HepG2 (cell line): Measurements from ENCODE around the gene HCRT. TPM values are rescaled to one million over a fixed set of nuclear protein-coding genes. Genes with fewer than 3 reads are reported as not detected.
A peak's percentile ranks its signal among the peaks of the same experiment; 100 is the strongest.

Experiments used
- ARID4A ChIP-seq: sonication (generic); formaldehyde crosslinking; IDR thresholded peaks from 2 replicates; pipeline ENCODE4 v1.5.0; 2020; ENCODE audit warnings: mild to moderate bottlenecking, missing genetic modification reagents, borderline replicate concordance
- ARNTL ChIP-seq: sonication (generic); formaldehyde crosslinking; IDR thresholded peaks from 2 replicates; pipeline ENCODE4 v1.4.0; 2020; ENCODE audit warnings: mild to moderate bottlenecking, missing genetic modification reagents
- CEBPG ChIP-seq: IDR thresholded peaks from 2 replicates; pipeline ENCODE4 v1.6.1; 2016
- ETV5 ChIP-seq: IDR thresholded peaks from 2 replicates; pipeline ENCODE4 v1.6.1; 2018; ENCODE audit warnings: missing biosample characterization, missing genetic modification reagents, inconsistent platforms, borderline replicate concordance
- KLF15 ChIP-seq: sonication (generic); formaldehyde crosslinking; IDR thresholded peaks from 2 replicates; pipeline ENCODE4 v1.8.1; 2023; ENCODE audit warnings: borderline replicate concordance, mild to moderate bottlenecking, inconsistent platforms, missing genetic modification reagents, mixed read lengths
- MYC ChIP-seq: sonication (generic); formaldehyde crosslinking; IDR thresholded peaks from 2 replicates; pipeline ENCODE4 v1.9.0; 2021; ENCODE audit warnings: missing genetic modification reagents, borderline replicate concordance
- NBN ChIP-seq: fragments of 450-650 bp; conservative IDR thresholded peaks from 2 replicates; pipeline ENCODE4 v1.6.1; 2017
- RFXANK ChIP-seq: IDR thresholded peaks from 2 replicates; pipeline ENCODE4 v1.6.1; 2016
- SOX5 ChIP-seq: IDR thresholded peaks from 2 replicates; pipeline ENCODE4 v1.6.1; 2016; ENCODE audit warnings: borderline replicate concordance
- TRIM24 ChIP-seq: sonication (generic); formaldehyde crosslinking; IDR thresholded peaks from 2 replicates; pipeline ENCODE4 v1.8.0; 2022; ENCODE audit warnings: mild to moderate bottlenecking, missing genetic modification reagents
- ZKSCAN1 ChIP-seq: fragments of 150-350 bp; IDR thresholded peaks from 2 replicates; pipeline ENCODE4 v1.6.1; 2014; ENCODE audit warnings: low read length
- ZNF10 ChIP-seq: sonication (generic); formaldehyde crosslinking; IDR thresholded peaks from 2 replicates; pipeline ENCODE4 v1.4.0; 2020; ENCODE audit warnings: mild to moderate bottlenecking, low read depth, missing genetic modification reagents, borderline replicate concordance
- ZNF337 ChIP-seq: sonication (generic); formaldehyde crosslinking; IDR thresholded peaks from 2 replicates; pipeline ENCODE4 v1.5.1; 2020; ENCODE audit warnings: missing genetic modification reagents, low read depth, mild to moderate bottlenecking, borderline replicate concordance
- ZNF615 ChIP-seq: sonication (generic); formaldehyde crosslinking; IDR thresholded peaks from 2 replicates; pipeline ENCODE4 v1.5.0; 2020; ENCODE audit warnings: mild to moderate bottlenecking, missing genetic modification reagents, borderline replicate concordance
- ZNF672 ChIP-seq: sonication (generic); formaldehyde crosslinking; IDR thresholded peaks from 2 replicates; pipeline ENCODE4 v1.8.1; 2022; ENCODE audit warnings: missing genetic modification reagents
- ZZZ3 ChIP-seq: sonication (generic); formaldehyde crosslinking; IDR thresholded peaks from 2 replicates; pipeline ENCODE4 v1.4.0; 2020; ENCODE audit warnings: missing genetic modification reagents, mild to moderate bottlenecking, borderline replicate concordance
- polyA plus RNA-seq, 8 experiments: library from polyadenylated mRNA; depleted of rRNA in 3 of 8; stranded (reverse) in 7 of 8; unstranded in 1 of 8; fragments of >200 nt; fragmentation: Illumina TruSeq in 4 of 8; extraction: Trizol in 4 of 8; gene quantifications; 2 replicates each; pipeline versions ENCODE4 v1.2.1 to v1.2.3, GENCODE V29; 2011 to 2016; ENCODE audit warnings: low read depth in 4 of 8, missing spikeins in 1 of 8, mixed read lengths in 1 of 8; ENCODE audit not compliant: insufficient read depth in 1 of 8
- total RNA-seq, 5 experiments: library from RNA; depleted of rRNA; stranded (reverse); fragments of >200 nt; fragmentation: Illumina TruSeq; extraction: Trizol; gene quantifications; 2 replicates each; pipeline ENCODE4 v1.2.3, GENCODE V29; 2016; ENCODE audit warnings: low read depth in 1 of 5
- TF ChIP-seq, protein P1 (sequence below): sonication (generic); formaldehyde crosslinking; IDR thresholded peaks from 2 replicates; pipeline ENCODE4 v1.9.0; 2021; ENCODE audit warnings: missing genetic modification reagents, mild to moderate bottlenecking, borderline replicate concordance
- TF ChIP-seq, protein P2 (sequence below): sonication (generic); formaldehyde crosslinking; IDR thresholded peaks from 2 replicates; pipeline ENCODE4 v1.4.0; 2020; ENCODE audit warnings: missing genetic modification reagents

HCRT gene
- total and polyA plus RNA-seq, 2 of the 13 experiments (the other 11 are each of a cell fraction or from before 2014, with no cell fraction given) = not detected

DNA sequence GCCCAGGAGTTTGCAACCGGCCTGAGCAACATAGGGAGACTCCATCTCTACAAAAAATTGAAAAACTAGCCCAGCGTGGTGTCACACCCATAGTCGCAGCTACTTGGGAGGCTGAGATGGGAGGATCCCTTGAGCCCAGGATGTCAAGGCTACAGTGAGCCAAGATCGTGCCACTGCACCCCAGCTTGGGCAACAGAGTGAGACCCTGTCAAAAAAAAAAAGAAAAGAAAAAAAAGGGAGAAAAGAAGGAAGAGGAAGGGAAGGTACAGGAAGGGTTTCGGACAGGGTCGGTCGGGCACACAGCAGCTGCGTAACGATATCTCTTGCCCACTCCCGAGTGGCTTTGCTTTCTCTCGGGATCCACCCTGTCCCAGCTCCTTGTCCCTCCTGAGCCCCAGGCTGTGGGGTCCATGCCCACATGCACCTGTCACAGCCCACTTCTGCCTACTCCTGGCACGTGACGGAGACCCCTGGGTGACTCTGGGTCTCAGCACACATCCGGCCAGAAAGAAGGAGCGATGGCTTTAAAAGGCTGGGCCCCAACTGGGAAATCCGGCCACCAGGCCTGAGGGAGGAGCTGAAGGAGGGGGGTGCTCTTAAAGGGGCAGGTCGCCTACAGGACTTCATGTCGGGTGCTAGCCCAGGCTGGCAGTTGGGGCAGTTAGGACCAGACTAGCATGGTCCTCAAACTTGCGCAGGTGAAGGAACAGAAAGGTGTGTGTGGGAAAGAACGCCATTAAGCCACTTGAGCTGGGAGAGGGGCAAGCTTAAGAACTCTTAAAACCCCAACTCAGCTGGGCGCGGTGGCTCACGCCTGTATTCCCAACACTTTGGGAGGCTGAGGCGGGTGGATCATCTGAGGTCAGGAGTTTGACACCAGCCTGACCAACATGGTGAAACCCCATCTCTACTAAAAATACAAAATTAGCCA, 9.0 kb upstream of the HCRT start, which contains the start of gene GHDC (continued):
- peak; percentile 89; the same call in 1 of the 2 replicates for TF ChIP-seq ARID4A
- TF ChIP-seq ZZZ3 (CRISPR knock-in tag) = no peak
- TF ChIP-seq TRIM24 (CRISPR knock-in tag) = no peak
- TF ChIP-seq SOX5 (CRISPR knock-in tag) = 0 out of 2 replicates have a peak, but pooled peaks have one; percentile 28
- peak; percentile 94 for TF ChIP-seq ETV5 (CRISPR knock-in tag)
- 0 out of 2 replicates have a peak, but pooled peaks have one; percentile 52 for TF ChIP-seq ZNF615
- TF ChIP-seq ARNTL (CRISPR knock-in tag) = peak; percentile 72; the same call in 1 of the 2 replicates
- TF ChIP-seq ZKSCAN1 = no peak
- TF ChIP-seq MYC (CRISPR knock-in tag) = peak; percentile 84; the same call in 1 of the 2 replicates
- no peak for TF ChIP-seq KLF15 (CRISPR knock-in tag)
- TF ChIP-seq, protein P1, sequence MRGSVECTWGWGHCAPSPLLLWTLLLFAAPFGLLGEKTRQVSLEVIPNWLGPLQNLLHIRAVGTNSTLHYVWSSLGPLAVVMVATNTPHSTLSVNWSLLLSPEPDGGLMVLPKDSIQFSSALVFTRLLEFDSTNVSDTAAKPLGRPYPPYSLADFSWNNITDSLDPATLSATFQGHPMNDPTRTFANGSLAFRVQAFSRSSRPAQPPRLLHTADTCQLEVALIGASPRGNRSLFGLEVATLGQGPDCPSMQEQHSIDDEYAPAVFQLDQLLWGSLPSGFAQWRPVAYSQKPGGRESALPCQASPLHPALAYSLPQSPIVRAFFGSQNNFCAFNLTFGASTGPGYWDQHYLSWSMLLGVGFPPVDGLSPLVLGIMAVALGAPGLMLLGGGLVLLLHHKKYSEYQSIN (CRISPR knock-in tag) = no peak
- TF ChIP-seq ZNF10 (CRISPR knock-in tag) = no peak
- no peak for TF ChIP-seq ZNF672 (CRISPR knock-in tag)
- TF ChIP-seq, protein P2, sequence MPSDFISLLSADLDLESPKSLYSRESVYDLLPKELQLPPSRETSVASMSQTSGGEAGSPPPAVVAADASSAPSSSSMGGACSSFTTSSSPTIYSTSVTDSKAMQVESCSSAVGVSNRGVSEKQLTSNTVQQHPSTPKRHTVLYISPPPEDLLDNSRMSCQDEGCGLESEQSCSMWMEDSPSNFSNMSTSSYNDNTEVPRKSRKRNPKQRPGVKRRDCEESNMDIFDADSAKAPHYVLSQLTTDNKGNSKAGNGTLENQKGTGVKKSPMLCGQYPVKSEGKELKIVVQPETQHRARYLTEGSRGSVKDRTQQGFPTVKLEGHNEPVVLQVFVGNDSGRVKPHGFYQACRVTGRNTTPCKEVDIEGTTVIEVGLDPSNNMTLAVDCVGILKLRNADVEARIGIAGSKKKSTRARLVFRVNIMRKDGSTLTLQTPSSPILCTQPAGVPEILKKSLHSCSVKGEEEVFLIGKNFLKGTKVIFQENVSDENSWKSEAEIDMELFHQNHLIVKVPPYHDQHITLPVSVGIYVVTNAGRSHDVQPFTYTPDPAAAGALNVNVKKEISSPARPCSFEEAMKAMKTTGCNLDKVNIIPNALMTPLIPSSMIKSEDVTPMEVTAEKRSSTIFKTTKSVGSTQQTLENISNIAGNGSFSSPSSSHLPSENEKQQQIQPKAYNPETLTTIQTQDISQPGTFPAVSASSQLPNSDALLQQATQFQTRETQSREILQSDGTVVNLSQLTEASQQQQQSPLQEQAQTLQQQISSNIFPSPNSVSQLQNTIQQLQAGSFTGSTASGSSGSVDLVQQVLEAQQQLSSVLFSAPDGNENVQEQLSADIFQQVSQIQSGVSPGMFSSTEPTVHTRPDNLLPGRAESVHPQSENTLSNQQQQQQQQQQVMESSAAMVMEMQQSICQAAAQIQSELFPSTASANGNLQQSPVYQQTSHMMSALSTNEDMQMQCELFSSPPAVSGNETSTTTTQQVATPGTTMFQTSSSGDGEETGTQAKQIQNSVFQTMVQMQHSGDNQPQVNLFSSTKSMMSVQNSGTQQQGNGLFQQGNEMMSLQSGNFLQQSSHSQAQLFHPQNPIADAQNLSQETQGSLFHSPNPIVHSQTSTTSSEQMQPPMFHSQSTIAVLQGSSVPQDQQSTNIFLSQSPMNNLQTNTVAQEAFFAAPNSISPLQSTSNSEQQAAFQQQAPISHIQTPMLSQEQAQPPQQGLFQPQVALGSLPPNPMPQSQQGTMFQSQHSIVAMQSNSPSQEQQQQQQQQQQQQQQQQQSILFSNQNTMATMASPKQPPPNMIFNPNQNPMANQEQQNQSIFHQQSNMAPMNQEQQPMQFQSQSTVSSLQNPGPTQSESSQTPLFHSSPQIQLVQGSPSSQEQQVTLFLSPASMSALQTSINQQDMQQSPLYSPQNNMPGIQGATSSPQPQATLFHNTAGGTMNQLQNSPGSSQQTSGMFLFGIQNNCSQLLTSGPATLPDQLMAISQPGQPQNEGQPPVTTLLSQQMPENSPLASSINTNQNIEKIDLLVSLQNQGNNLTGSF = peak; percentile 69; the same call in 1 of the 2 replicates
- TF ChIP-seq NBN = no peak
- TF ChIP-seq ZNF337 (CRISPR knock-in tag) = no peak
- TF ChIP-seq CEBPG = no peak
- no peak for TF ChIP-seq RFXANK (CRISPR knock-in tag)
